SK-N-SH treated with all-trans-retinoic acid at 6 μM for 48 hours (cell line): Measurements from ENCODE around the gene ADAT3.

ENCODE experiments used
- ATAC-seq: fragments of 200-7000 bp; cut with Tn5 transposase; 3 replicates; pipeline ENCODE4 v1.9.1; 2020; ENCODE audit warnings: mild to moderate bottlenecking, moderate library complexity
- ARNTL ChIP-seq: fragments of 450-650 bp; formaldehyde crosslinking; IDR thresholded peaks from 2 replicates; pipeline ENCODE4 v1.5.0; 2020; ENCODE audit warnings: low read depth, mild to moderate bottlenecking, moderate library complexity, borderline replicate concordance
- BACH2 ChIP-seq: fragments of 250-450 bp; sonication (Bioruptor Pico); IDR thresholded peaks from 2 replicates; pipeline ENCODE4 v1.9.0; 2021; ENCODE audit warnings: mild to moderate bottlenecking, borderline replicate concordance
- CREB5 ChIP-seq: fragments of 250-450 bp; sonication (Bioruptor Pico); IDR thresholded peaks from 2 replicates; pipeline ENCODE4 v1.5.1; 2020; ENCODE audit warnings: low read depth, mild to moderate bottlenecking, moderate library complexity
- CSDC2 ChIP-seq: fragments of 250-450 bp; sonication (Bioruptor Pico); IDR thresholded peaks from 2 replicates; pipeline ENCODE4 v1.5.0; 2020; ENCODE audit warnings: mild to moderate bottlenecking, moderate library complexity
- CSRNP3 ChIP-seq: fragments of 250-450 bp; sonication (Bioruptor Pico); IDR thresholded peaks from 2 replicates; pipeline ENCODE4 v1.5.1; 2021; ENCODE audit warnings: mild to moderate bottlenecking, moderate library complexity
- ESRRG ChIP-seq: fragments of 250-450 bp; sonication (Bioruptor Pico); IDR thresholded peaks from 2 replicates; pipeline ENCODE4 v1.6.1; 2021; ENCODE audit warnings: mild to moderate bottlenecking
- ISL1 ChIP-seq: fragments of 250-450 bp; sonication (Bioruptor Pico); IDR thresholded peaks from 2 replicates; pipeline ENCODE4 v2.1.2; 2022; ENCODE audit warnings: mild to moderate bottlenecking, moderate library complexity
- OSR1 ChIP-seq: fragments of 250-450 bp; sonication (Bioruptor Pico); IDR thresholded peaks from 2 replicates; pipeline ENCODE4 v1.8.0; 2022; ENCODE audit warnings: moderate library complexity, mild to moderate bottlenecking, inconsistent platforms
- POU6F1 ChIP-seq: fragments of 250-450 bp; sonication (Bioruptor Pico); IDR thresholded peaks from 2 replicates; pipeline ENCODE4 v1.8.0; 2021; ENCODE audit warnings: low read depth, mild to moderate bottlenecking, moderate library complexity, borderline replicate concordance
- PPARA ChIP-seq: fragments of 250-450 bp; sonication (Bioruptor Pico); IDR thresholded peaks from 2 replicates; pipeline ENCODE4 v1.5.0; 2020; ENCODE audit warnings: mild to moderate bottlenecking, borderline replicate concordance
- RARB ChIP-seq: fragments of 250-450 bp; sonication (Bioruptor Pico); IDR thresholded peaks from 2 replicates; pipeline ENCODE4 v1.8.0; 2021; ENCODE audit warnings: mild to moderate bottlenecking, moderate library complexity
- SNAI2 ChIP-seq: fragments of 250-450 bp; sonication (Bioruptor Pico); IDR thresholded peaks from 2 replicates; pipeline ENCODE4 v1.5.0; 2020; ENCODE audit warnings: mild to moderate bottlenecking, moderate library complexity
- TCF4 ChIP-seq: fragments of 250-450 bp; sonication (Bioruptor Pico); IDR thresholded peaks from 2 replicates; pipeline ENCODE4 v1.8.0; 2021; ENCODE audit warnings: mild to moderate bottlenecking, moderate library complexity, borderline replicate concordance
- TOX ChIP-seq: fragments of 250-450 bp; sonication (Bioruptor Pico); IDR thresholded peaks from 2 replicates; pipeline ENCODE4 v1.8.0; 2021; ENCODE audit warnings: mild to moderate bottlenecking, moderate library complexity, borderline replicate concordance
- ZC3H10 ChIP-seq: fragments of 250-450 bp; sonication (Bioruptor Pico); IDR thresholded peaks from 2 replicates; pipeline ENCODE4 v1.5.1; 2021; ENCODE audit warnings: mild to moderate bottlenecking, moderate library complexity
- ZFP3 ChIP-seq: fragments of 250-450 bp; sonication (Bioruptor Pico); IDR thresholded peaks from 2 replicates; pipeline ENCODE4 v1.5.0; 2020; ENCODE audit warnings: mild to moderate bottlenecking, moderate library complexity
- ZFP30 ChIP-seq: fragments of 450-650 bp; formaldehyde crosslinking; IDR thresholded peaks from 2 replicates; pipeline ENCODE4 v1.5.0; 2022; ENCODE audit warnings: mild to moderate bottlenecking, moderate library complexity
- ZNF565 ChIP-seq: fragments of 450-650 bp; formaldehyde crosslinking; conservative IDR thresholded peaks from 2 replicates; pipeline ENCODE4 v1.5.0; 2020; ENCODE audit warnings: low read depth, mild to moderate bottlenecking, moderate library complexity
- ZNF70 ChIP-seq: fragments of 450-650 bp; formaldehyde crosslinking; IDR thresholded peaks from 2 replicates; pipeline ENCODE4 v1.5.0; 2020; ENCODE audit warnings: mild to moderate bottlenecking, moderate library complexity
- ZNF8 ChIP-seq: fragments of 450-650 bp; formaldehyde crosslinking; IDR thresholded peaks from 2 replicates; pipeline ENCODE4 v1.5.0; 2020; ENCODE audit warnings: mild to moderate bottlenecking, moderate library complexity
- TF ChIP-seq, protein P1 (sequence below): fragments of 250-450 bp; sonication (Bioruptor Pico); IDR thresholded peaks from 2 replicates; pipeline ENCODE4 v1.8.0; 2020; ENCODE audit warnings: mild to moderate bottlenecking, moderate library complexity, borderline replicate concordance
- TF ChIP-seq, protein P2 (sequence below): fragments of 250-450 bp; sonication (Bioruptor Pico); IDR thresholded peaks from 2 replicates; pipeline ENCODE4 v1.5.0; 2020; ENCODE audit warnings: mild to moderate bottlenecking, moderate library complexity

The ADAT3 gene

GRCh38 chr19:1888385-1888784 is 16.8 kb upstream of the ADAT3 start:
- no peak for TF ChIP-seq ARNTL
- TF ChIP-seq ZNF565 (CRISPR knock-in tag) = no peak
- TF ChIP-seq CREB5 (CRISPR knock-in tag) = no peak
- TF ChIP-seq OSR1 (CRISPR knock-in tag) = no peak
- no peak for TF ChIP-seq BACH2 (CRISPR knock-in tag)
- TF ChIP-seq ZC3H10 (CRISPR knock-in tag) = no peak
- TF ChIP-seq ZFP30 (CRISPR knock-in tag) = no peak
- ATAC-seq = no peak

GRCh38 chr19:1889907-1890306 is 15.3 kb upstream of the ADAT3 start:
- no peak for TF ChIP-seq ISL1

DNA sequence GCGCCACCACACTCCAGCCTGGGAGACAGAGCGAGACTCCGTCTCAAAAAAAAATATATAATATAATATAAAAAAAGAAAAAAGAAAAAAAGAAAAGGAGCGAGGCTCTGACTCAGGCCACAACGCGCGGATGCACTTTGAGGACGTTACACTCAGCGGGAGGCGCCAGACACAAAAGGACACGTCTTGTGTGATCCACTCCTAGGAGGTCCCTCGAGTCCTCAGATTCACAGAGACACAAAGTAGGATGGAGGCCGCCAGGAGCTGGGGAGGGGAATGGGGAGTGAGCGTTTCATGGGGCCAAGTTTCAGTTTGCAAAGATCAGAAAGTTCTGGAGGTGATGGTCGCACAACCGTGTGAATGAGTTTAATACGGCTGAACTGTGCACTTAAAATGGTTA is 11.4 kb upstream of the ADAT3 start:
- ATAC-seq = no peak
- no peak for TF ChIP-seq TCF4

More at GRCh38 chr19:1889907-1890306, 15.3 kb upstream of the ADAT3 start:
- ATAC-seq = no peak

- TF ChIP-seq RARB (CRISPR knock-in tag) = no peak
- TF ChIP-seq CSDC2 = no peak
- TF ChIP-seq SNAI2 (CRISPR knock-in tag) = no peak
- TF ChIP-seq TCF4 = no peak
- TF ChIP-seq, protein P1, sequence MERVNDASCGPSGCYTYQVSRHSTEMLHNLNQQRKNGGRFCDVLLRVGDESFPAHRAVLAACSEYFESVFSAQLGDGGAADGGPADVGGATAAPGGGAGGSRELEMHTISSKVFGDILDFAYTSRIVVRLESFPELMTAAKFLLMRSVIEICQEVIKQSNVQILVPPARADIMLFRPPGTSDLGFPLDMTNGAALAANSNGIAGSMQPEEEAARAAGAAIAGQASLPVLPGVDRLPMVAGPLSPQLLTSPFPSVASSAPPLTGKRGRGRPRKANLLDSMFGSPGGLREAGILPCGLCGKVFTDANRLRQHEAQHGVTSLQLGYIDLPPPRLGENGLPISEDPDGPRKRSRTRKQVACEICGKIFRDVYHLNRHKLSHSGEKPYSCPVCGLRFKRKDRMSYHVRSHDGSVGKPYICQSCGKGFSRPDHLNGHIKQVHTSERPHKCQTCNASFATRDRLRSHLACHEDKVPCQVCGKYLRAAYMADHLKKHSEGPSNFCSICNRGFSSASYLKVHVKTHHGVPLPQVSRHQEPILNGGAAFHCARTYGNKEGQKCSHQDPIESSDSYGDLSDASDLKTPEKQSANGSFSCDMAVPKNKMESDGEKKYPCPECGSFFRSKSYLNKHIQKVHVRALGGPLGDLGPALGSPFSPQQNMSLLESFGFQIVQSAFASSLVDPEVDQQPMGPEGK (CRISPR knock-in tag) = no peak
- no peak for TF ChIP-seq ZFP30 (CRISPR knock-in tag)
- no peak for TF ChIP-seq ARNTL
- no peak for TF ChIP-seq CSRNP3 (CRISPR knock-in tag)
- no peak for TF ChIP-seq ZNF565 (CRISPR knock-in tag)
- TF ChIP-seq PPARA (CRISPR knock-in tag) = no peak
- TF ChIP-seq, protein P2, sequence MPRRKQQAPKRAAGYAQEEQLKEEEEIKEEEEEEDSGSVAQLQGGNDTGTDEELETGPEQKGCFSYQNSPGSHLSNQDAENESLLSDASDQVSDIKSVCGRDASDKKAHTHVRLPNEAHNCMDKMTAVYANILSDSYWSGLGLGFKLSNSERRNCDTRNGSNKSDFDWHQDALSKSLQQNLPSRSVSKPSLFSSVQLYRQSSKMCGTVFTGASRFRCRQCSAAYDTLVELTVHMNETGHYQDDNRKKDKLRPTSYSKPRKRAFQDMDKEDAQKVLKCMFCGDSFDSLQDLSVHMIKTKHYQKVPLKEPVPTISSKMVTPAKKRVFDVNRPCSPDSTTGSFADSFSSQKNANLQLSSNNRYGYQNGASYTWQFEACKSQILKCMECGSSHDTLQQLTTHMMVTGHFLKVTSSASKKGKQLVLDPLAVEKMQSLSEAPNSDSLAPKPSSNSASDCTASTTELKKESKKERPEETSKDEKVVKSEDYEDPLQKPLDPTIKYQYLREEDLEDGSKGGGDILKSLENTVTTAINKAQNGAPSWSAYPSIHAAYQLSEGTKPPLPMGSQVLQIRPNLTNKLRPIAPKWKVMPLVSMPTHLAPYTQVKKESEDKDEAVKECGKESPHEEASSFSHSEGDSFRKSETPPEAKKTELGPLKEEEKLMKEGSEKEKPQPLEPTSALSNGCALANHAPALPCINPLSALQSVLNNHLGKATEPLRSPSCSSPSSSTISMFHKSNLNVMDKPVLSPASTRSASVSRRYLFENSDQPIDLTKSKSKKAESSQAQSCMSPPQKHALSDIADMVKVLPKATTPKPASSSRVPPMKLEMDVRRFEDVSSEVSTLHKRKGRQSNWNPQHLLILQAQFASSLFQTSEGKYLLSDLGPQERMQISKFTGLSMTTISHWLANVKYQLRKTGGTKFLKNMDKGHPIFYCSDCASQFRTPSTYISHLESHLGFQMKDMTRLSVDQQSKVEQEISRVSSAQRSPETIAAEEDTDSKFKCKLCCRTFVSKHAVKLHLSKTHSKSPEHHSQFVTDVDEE (CRISPR knock-in tag) = no peak
- no peak for TF ChIP-seq ZFP3 (CRISPR knock-in tag)
- no peak for TF ChIP-seq CREB5 (CRISPR knock-in tag)
- TF ChIP-seq POU6F1 (CRISPR knock-in tag) = no peak
- no peak for TF ChIP-seq TOX
- no peak for TF ChIP-seq ZNF8 (CRISPR knock-in tag)
- no peak for TF ChIP-seq ESRRG (CRISPR knock-in tag)
- TF ChIP-seq BACH2 (CRISPR knock-in tag) = no peak
- TF ChIP-seq ZNF70 = no peak
- no peak for ATAC-seq
These were observed 8.7 kb upstream of the ADAT3 start for GRCh38 chr19:1896508-1896907.
